HG03045 (cell line): ENCODE data around the gene DDIT3.
"Not testable (repeated sequence)": the region's sequence is repeated elsewhere in the genome, so short reads cannot be mapped to it uniquely, and the experiment has no call there.

Source experiments
- ATAC-seq: cut with Tn5 transposase; IDR thresholded peaks from one replicate; pipeline ENCODE4 v1.9.1; 2021; ENCODE audit warnings: mild to moderate bottlenecking, moderate library complexity; ENCODE audit not compliant: unreplicated experiment

The DDIT3 gene

GRCh38 chr12:57520053-57520818 lies at the start of gene DDIT3:
Gene DDIT3, minus strand, starts transcription at chr12:57520514. Its CDS starts 3,108 bp downstream, at chr12:57517406.
- peak; percentile 64 for ATAC-seq

GRCh38 chr12:57569858-57570257 lies 49.5 kb upstream of the DDIT3 start:
- ATAC-seq = no peak

GRCh38 chr12:57568838-57569237 lies 48.5 kb upstream of the DDIT3 start:
- no peak for ATAC-seq

GRCh38 chr12:57564178-57564740 lies 43.9 kb upstream of the DDIT3 start:
- no peak for ATAC-seq

GRCh38 chr12:57563358-57563757 lies 43.0 kb upstream of the DDIT3 start:
- no peak for ATAC-seq

- not testable (repeated sequence) for ATAC-seq
Observed at GRCh38 chr12:57561117-57561516, 40.8 kb upstream of the DDIT3 start.

- no peak for ATAC-seq
Observed at GRCh38 chr12:57560516-57560915, 40.2 kb upstream of the DDIT3 start.

GRCh38 chr12:57558864-57559263 lies 38.5 kb upstream of the DDIT3 start:
- ATAC-seq = no peak

- no peak for ATAC-seq
Observed at GRCh38 chr12:57554897-57555296, 34.6 kb upstream of the DDIT3 start.

GRCh38 chr12:57554453-57554852 lies 34.1 kb upstream of the DDIT3 start:
- no peak for ATAC-seq

- no peak for ATAC-seq
Observed at GRCh38 chr12:57553343-57554202, 33.3 kb upstream of the DDIT3 start.

GRCh38 chr12:57552835-57553313 lies 32.6 kb upstream of the DDIT3 start:
- no peak for ATAC-seq

- no peak for ATAC-seq
Observed at GRCh38 chr12:57552306-57552651, 32.0 kb upstream of the DDIT3 start.

- ATAC-seq = no peak
Observed at GRCh38 chr12:57551637-57552305, 31.5 kb upstream of the DDIT3 start.

GRCh38 chr12:57550641-57551549 lies 30.6 kb upstream of the DDIT3 start:
- no peak for ATAC-seq

- no peak for ATAC-seq
Observed at GRCh38 chr12:57549909-57550640, 29.8 kb upstream of the DDIT3 start, which contains the start of gene KIF5A. Gene KIF5A, plus strand, starts transcription at chr12:57550044. Its CDS starts 228 bp downstream, at chr12:57550272.

GRCh38 chr12:57549203-57549908 lies 29.0 kb upstream of the DDIT3 start:
- ATAC-seq = no peak

GRCh38 chr12:57548488-57548887 lies 28.2 kb upstream of the DDIT3 start:
- no peak for ATAC-seq

GRCh38 chr12:57548013-57548315 lies 27.6 kb upstream of the DDIT3 start:
- ATAC-seq = no peak
